OCI-LY7 (cell line): ENCODE data around the gene LHFPL2. TPM values are rescaled to one million over a fixed set of nuclear protein-coding genes. Genes with fewer than 3 reads are reported as not detected.

ENCODE experiments used
- BruUV-seq: library from RNA; stranded (reverse); fragments of 400-500 nt; replicated peaks from 2 replicates; lab custom pipeline; 2021; lab: Mats Ljungman, UMichigan
- CTCF ChIA-PET: fragments of 300-600 bp; sonication (Branson Sonifier 250); formaldehyde crosslinking; loops from one replicate; lab custom pipeline; 2022; ENCODE audit warnings: antibody characterized with exemption; ENCODE audit not compliant: unreplicated experiment; lab: Charles Lee
- POLR2A ChIA-PET: fragments of 300-600 bp; sonication (Branson Sonifier 250); formaldehyde crosslinking; loops from one replicate; lab custom pipeline; 2022; ENCODE audit warnings: antibody characterized with exemption; lab: Charles Lee
- DNase-seq: peaks from one replicate; pipeline ENCODE4 v3.0.0-alpha.2; 2015; ENCODE audit warnings: low spot score
- H2AFZ ChIP-seq: fragments of 200-600 bp; sonication (generic), shearing (Covaris generic); 2 replicates; pipeline ENCODE4 v1.6.1; 2014; ENCODE audit warnings: mild to moderate bottlenecking, antibody characterized with exemption, low read length, moderate library complexity
- H3K27ac ChIP-seq: fragments of 200-600 bp; sonication (generic); 2 replicates; pipeline ENCODE4 v1.5.1; 2014; ENCODE audit warnings: mixed run types, low read depth, mild to moderate bottlenecking, moderate library complexity, low read length, inconsistent platforms; ENCODE audit not compliant: poor library complexity, severe bottlenecking
- H3K36me3 ChIP-seq: fragments of 200-600 bp; sonication (generic); 2 replicates; pipeline ENCODE4 v1.6.1; 2014; ENCODE audit warnings: mild to moderate bottlenecking, antibody characterized with exemption, low read length, moderate library complexity, mixed read lengths; ENCODE audit not compliant: insufficient read depth
- H3K4me1 ChIP-seq: fragments of 200-600 bp; sonication (generic); 2 replicates; pipeline ENCODE4 v1.5.1; 2014; ENCODE audit warnings: mild to moderate bottlenecking, low read length; ENCODE audit not compliant: insufficient read depth, poor library complexity, severe bottlenecking
- H3K4me2 ChIP-seq: fragments of 200-600 bp; sonication (generic); 2 replicates; pipeline ENCODE4 v1.6.1; 2014; ENCODE audit warnings: mild to moderate bottlenecking, low read length
- H3K4me3 ChIP-seq: fragments of 200-600 bp; sonication (generic); 2 replicates; pipeline ENCODE4 v1.5.1; 2014; ENCODE audit warnings: mild to moderate bottlenecking, low read depth, low read length; ENCODE audit not compliant: poor library complexity, severe bottlenecking
- H3K79me2 ChIP-seq: fragments of 200-600 bp; sonication (generic); 2 replicates; pipeline ENCODE4 v1.6.1; 2016; ENCODE audit warnings: low read depth, mild to moderate bottlenecking, low read length, moderate library complexity, mixed read lengths; ENCODE audit not compliant: insufficient read depth
- H3K9me2 ChIP-seq: fragments of 200-600 bp; sonication (generic); 2 replicates; pipeline ENCODE4 v1.6.1; 2016; ENCODE audit warnings: mild to moderate bottlenecking, low read length, mixed read lengths; ENCODE audit not compliant: insufficient read depth
- H3K9me3 ChIP-seq: fragments of 200-600 bp; sonication (generic); 2 replicates; pipeline ENCODE4 v1.6.1; 2014; ENCODE audit warnings: mild to moderate bottlenecking, mixed run types, low read length, mixed read lengths
- H4K20me1 ChIP-seq: fragments of 200-600 bp; sonication (generic); 2 replicates; pipeline ENCODE4 v1.6.1; 2014; ENCODE audit warnings: mild to moderate bottlenecking, antibody characterized with exemption, low read length, moderate library complexity, mixed read lengths; ENCODE audit not compliant: insufficient read depth
- EZH2phosphoT487 ChIP-seq: fragments of 200-600 bp; sonication (generic); IDR thresholded peaks from 2 replicates; pipeline ENCODE4 v1.6.1; 2018; ENCODE audit warnings: low read depth, borderline replicate concordance, mild to moderate bottlenecking, mixed run types, antibody characterized with exemption, low read length, moderate library complexity, mixed read lengths
- intact Hi-C: fragments of 100-400 bp; cut with micrococcal nuclease; formaldehyde crosslinking; loops from one replicate; pipeline ENCODE4 v1.10.0; 2022; ENCODE audit not compliant: unreplicated experiment
- total RNA-seq, 2 experiments: library from RNA; depleted of rRNA in 1 of 2; stranded (reverse); fragments of >200 nt in 1 of 2; shearing (Covaris generic) in 1 of 2; gene quantifications; 2 replicates each; pipeline ENCODE4 v1.2.3, GENCODE V29; 2014 to 2022
- TF ChIP-seq, protein P1 (sequence below): fragments of 200-600 bp; sonication (generic); conservative IDR thresholded peaks from 2 replicates; pipeline ENCODE4 v1.5.1; 2014; ENCODE audit warnings: mild to moderate bottlenecking, antibody characterized with exemption, low read length, moderate library complexity, mixed read lengths

LHFPL2 gene
- total RNA-seq, 2 experiments from 2014 or later = 12.2 to 24.0 TPM

DNA sequence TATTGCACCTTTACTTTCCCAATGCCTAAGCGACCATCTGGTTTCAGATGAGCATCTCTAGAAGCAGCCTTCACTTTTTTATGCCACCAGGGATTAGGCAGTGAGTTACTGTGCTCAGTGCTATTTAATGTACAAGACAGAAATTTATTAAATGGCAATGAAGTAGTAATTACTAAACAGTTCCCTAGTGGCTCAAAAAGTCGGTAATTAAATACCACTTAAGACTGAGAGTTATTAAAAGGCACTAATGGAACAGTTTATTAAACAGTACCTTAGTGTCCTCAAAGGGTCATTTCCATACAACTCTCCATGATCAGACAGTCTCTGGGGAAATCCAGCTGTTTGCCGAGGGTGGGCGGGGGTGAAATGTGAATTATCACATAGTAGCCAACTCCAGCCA is 42.3 kb downstream of the LHFPL2 start:
- peaks cover 10% of the 10 kb centered on the region for H3K36me3 ChIP-seq
- H2AFZ ChIP-seq = no peak overlapping the region
- ChIA-PET POLR2A (no interaction called here), CTCF (no interaction called here)
- intact Hi-C loops = no loop called here
- H3K4me1 ChIP-seq = no peaks in the 10 kb centered on the region
- H4K20me1 ChIP-seq = no peaks in the 10 kb centered on the region
- no TSS peak for BruUV-seq
- TF ChIP-seq, protein P1, sequence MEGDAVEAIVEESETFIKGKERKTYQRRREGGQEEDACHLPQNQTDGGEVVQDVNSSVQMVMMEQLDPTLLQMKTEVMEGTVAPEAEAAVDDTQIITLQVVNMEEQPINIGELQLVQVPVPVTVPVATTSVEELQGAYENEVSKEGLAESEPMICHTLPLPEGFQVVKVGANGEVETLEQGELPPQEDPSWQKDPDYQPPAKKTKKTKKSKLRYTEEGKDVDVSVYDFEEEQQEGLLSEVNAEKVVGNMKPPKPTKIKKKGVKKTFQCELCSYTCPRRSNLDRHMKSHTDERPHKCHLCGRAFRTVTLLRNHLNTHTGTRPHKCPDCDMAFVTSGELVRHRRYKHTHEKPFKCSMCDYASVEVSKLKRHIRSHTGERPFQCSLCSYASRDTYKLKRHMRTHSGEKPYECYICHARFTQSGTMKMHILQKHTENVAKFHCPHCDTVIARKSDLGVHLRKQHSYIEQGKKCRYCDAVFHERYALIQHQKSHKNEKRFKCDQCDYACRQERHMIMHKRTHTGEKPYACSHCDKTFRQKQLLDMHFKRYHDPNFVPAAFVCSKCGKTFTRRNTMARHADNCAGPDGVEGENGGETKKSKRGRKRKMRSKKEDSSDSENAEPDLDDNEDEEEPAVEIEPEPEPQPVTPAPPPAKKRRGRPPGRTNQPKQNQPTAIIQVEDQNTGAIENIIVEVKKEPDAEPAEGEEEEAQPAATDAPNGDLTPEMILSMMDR = no peak
- TF ChIP-seq EZH2phosphoT487 = no peak
- no peak for DNase-seq
- no peaks in the 10 kb centered on the region for H3K9me3 ChIP-seq
- no peaks in the 10 kb centered on the region for H3K9me2 ChIP-seq
- H3K4me2 ChIP-seq = no peak overlapping the region
- H3K4me3 ChIP-seq = no peak overlapping the region
- H3K27ac ChIP-seq = no peak overlapping the region
- H3K79me2 ChIP-seq = no peaks in the 10 kb centered on the region

DNA sequence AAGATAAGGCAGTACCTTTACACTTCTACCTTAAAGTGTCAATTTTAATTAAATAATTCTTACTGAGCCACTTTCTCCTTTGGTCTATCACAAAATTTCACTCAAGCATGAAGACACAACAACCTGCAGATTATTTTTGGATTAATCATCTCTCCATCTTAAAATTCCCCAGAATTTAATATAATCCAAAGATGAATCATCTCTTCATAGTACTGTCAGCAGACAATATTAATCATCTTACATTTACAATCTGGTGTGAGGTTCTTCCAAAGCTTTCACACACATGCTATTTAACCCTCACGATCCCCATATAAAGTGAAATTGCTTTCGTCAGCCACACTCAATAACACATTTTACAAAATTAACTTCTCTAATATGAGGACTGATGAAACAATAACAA is 43.0 kb downstream of the LHFPL2 start:
- no peaks in the 10 kb centered on the region for H3K9me3 ChIP-seq
- no peaks in the 10 kb centered on the region for H3K9me2 ChIP-seq
- BruUV-seq = no TSS peak
- TF ChIP-seq, protein P1 = no peak
- no peak for TF ChIP-seq EZH2phosphoT487
- no peaks in the 10 kb centered on the region for H3K4me1 ChIP-seq
- H4K20me1 ChIP-seq = no peaks in the 10 kb centered on the region
- no peak overlapping the region for H3K27ac ChIP-seq
- no peak overlapping the region for H3K4me2 ChIP-seq
- no peak for DNase-seq
- no peak overlapping the region for H2AFZ ChIP-seq
- intact Hi-C loops = no loop called here
- CTCF ChIA-PET = no interaction called here
- peaks cover 10% of the 10 kb centered on the region for H3K36me3 ChIP-seq
- H3K79me2 ChIP-seq = no peaks in the 10 kb centered on the region
- H3K4me3 ChIP-seq = no peak overlapping the region
- POLR2A ChIA-PET = no interaction called here

DNA sequence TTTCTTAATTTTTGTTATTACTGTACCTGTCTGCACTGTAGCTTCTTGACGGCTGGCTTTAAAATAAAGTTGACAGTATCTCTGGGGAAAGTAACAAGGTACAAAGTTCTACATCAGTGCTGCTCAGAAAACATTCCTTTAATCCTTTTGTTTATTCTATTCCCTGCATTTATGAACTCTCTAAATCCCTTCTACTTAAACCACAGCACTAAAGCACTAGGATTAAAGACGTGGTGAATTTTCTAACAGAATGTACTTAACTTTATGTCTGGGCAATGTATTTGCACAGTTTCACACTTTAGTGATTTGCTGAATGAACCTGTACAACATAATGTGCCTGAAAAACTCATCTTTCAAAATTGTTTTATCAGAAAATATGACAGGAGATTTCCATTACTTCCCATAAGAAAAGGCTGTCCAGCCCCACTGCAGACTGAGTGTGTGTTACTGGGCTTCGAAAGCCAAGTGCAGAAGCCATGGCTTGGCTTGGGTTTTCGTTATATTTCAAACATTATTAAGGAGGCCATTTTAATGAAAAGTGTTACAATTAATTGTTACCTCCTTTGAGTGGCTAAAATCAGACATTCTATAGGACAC is 43.8 kb downstream of the LHFPL2 start:
- H3K9me2 ChIP-seq = no peaks in the 10 kb centered on the region
- no peak overlapping the region for H3K4me2 ChIP-seq
- no peak overlapping the region for H2AFZ ChIP-seq
- intact Hi-C loops = no loop called here
- H3K4me1 ChIP-seq = no peaks in the 10 kb centered on the region
- DNase-seq = no peak
- POLR2A ChIA-PET = no interaction called here
- no peaks in the 10 kb centered on the region for H4K20me1 ChIP-seq
- BruUV-seq = no TSS peak
- peaks cover 6% of the 10 kb centered on the region for H3K36me3 ChIP-seq
- H3K27ac ChIP-seq = no peak overlapping the region
- no peak for TF ChIP-seq EZH2phosphoT487
- TF ChIP-seq, protein P1 = no peak
- CTCF ChIA-PET = no interaction called here
- no peaks in the 10 kb centered on the region for H3K79me2 ChIP-seq
- H3K4me3 ChIP-seq = no peak overlapping the region
- no peaks in the 10 kb centered on the region for H3K9me3 ChIP-seq
